ENCODE results near the gene RET.

DNA sequence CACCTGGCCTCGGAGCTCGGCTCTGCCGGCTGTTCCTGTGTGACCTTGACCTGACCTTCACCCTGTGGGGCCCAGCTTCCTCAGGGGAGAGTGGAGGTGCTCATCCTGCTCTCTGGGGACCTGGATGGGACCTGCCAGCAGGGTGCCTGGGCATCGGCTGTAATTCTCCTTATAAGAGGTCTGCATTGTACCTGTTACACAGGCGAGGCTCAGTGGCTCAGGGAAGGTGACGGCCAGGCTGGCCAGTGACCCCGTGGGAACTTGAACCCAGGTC is 29.0 kb downstream of the RET start:
- TF ChIP-seq EZH2 (IDR thresholded peaks at IDR 0.05; ENCODE audit: insufficient read depth, low read length), result no peak
- TF ChIP-seq, protein P1, sequence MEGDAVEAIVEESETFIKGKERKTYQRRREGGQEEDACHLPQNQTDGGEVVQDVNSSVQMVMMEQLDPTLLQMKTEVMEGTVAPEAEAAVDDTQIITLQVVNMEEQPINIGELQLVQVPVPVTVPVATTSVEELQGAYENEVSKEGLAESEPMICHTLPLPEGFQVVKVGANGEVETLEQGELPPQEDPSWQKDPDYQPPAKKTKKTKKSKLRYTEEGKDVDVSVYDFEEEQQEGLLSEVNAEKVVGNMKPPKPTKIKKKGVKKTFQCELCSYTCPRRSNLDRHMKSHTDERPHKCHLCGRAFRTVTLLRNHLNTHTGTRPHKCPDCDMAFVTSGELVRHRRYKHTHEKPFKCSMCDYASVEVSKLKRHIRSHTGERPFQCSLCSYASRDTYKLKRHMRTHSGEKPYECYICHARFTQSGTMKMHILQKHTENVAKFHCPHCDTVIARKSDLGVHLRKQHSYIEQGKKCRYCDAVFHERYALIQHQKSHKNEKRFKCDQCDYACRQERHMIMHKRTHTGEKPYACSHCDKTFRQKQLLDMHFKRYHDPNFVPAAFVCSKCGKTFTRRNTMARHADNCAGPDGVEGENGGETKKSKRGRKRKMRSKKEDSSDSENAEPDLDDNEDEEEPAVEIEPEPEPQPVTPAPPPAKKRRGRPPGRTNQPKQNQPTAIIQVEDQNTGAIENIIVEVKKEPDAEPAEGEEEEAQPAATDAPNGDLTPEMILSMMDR (IDR thresholded peaks at IDR 0.05; ENCODE audit: insufficient read depth, low read depth, low read length), result no peak
